Panc1 (cell line): Measurements from ENCODE around the gene TADA2B. TPM values are rescaled to one million over a fixed set of nuclear protein-coding genes. Genes with fewer than 3 reads are reported as not detected.

Experiments
- ATAC-seq: fragments of 200-7000 bp; cut with Tn5 transposase; 2 replicates; pipeline ENCODE4 v1.9.1; 2020; ENCODE audit warnings: mild to moderate bottlenecking, moderate library complexity
- BruUV-seq: library from RNA; stranded (reverse); fragments of 400-500 nt; replicated peaks from 2 replicates; lab custom pipeline; 2021; lab: Mats Ljungman, UMichigan
- CTCF ChIA-PET: fragments of 300-600 bp; sonication (Branson Sonifier 250); formaldehyde crosslinking; loops from one replicate; lab custom pipeline; 2022; ENCODE audit warnings: antibody characterized with exemption; lab: Charles Lee
- POLR2A ChIA-PET: fragments of 300-600 bp; sonication (Branson Sonifier 250); formaldehyde crosslinking; loops from one replicate; lab custom pipeline; 2022; ENCODE audit warnings: antibody characterized with exemption; lab: Charles Lee
- DNase-seq: peaks from one replicate; pipeline ENCODE4 v3.0.0-alpha.2; 2010; ENCODE audit warnings: low read depth, low spot score
- H3K27ac ChIP-seq: 2 replicates; pipeline ENCODE4 v1.5.1; 2011; ENCODE audit warnings: mild to moderate bottlenecking, low read length, inconsistent platforms
- H3K27me3 ChIP-seq: fragments of 200-500 bp; sonication (Bioruptor generic); 2 replicates; pipeline ENCODE4 v1.6.0; 2014; ENCODE audit warnings: low read length, inconsistent platforms; ENCODE audit not compliant: control insufficient read depth, insufficient read depth
- H3K36me3 ChIP-seq: fragments of 200-500 bp; sonication (Bioruptor generic); 2 replicates; pipeline ENCODE4 v1.5.1; 2014; ENCODE audit warnings: inconsistent platforms, mild to moderate bottlenecking, low read length, moderate library complexity; ENCODE audit not compliant: control insufficient read depth, insufficient read depth
- H3K4me1 ChIP-seq: 2 replicates; pipeline ENCODE4 v1.5.1; 2011; ENCODE audit warnings: inconsistent platforms, mild to moderate bottlenecking, low read length, moderate library complexity; ENCODE audit not compliant: control insufficient read depth, insufficient read depth
- H3K4me3 ChIP-seq, 2 experiments: 2 replicates each; pipeline ENCODE4 v1.5.1; 2011 to 2012; ENCODE audit warnings: low read depth in 2 of 2, low read length in 2 of 2, mild to moderate bottlenecking in 2 of 2, inconsistent platforms in 1 of 2, moderate library complexity in 1 of 2
- H3K9me3 ChIP-seq: fragments of 200-500 bp; sonication (Bioruptor generic); 2 replicates; pipeline ENCODE4 v1.5.1; 2014; ENCODE audit warnings: low read depth, mild to moderate bottlenecking, inconsistent platforms, low read length, moderate library complexity; ENCODE audit not compliant: control insufficient read depth, insufficient read depth
- POLR2AphosphoS5 ChIP-seq: IDR thresholded peaks from 2 replicates; pipeline ENCODE4 v1.6.1; 2012; ENCODE audit warnings: mild to moderate bottlenecking, low read depth, low read length, moderate library complexity
- SIN3A ChIP-seq: IDR thresholded peaks from 2 replicates; pipeline ENCODE4 v1.6.1; 2012; ENCODE audit warnings: low read depth, mild to moderate bottlenecking, low read length, moderate library complexity, borderline replicate concordance; ENCODE audit not compliant: insufficient read depth
- TCF7L2 ChIP-seq: IDR thresholded peaks from 2 replicates; pipeline ENCODE4 v1.6.1; 2011; ENCODE audit warnings: mild to moderate bottlenecking, low read depth, low read length, inconsistent platforms
- in situ Hi-C: cut with HindIII; loops from 2 replicates; pipeline ENCODE4 v1.10.0; 2016; ENCODE audit warnings: low sequenced_read_pairs, low pct_unique_long_range_greater_than_20kb
- intact Hi-C: fragments of 100-400 bp; cut with micrococcal nuclease; formaldehyde crosslinking; loops from one replicate; pipeline ENCODE4 v1.10.0; 2022; ENCODE audit not compliant: unreplicated experiment
- total RNA-seq: library from RNA; stranded (reverse); gene quantifications from one replicate; pipeline ENCODE4 v1.2.1, GENCODE V29; 2021; ENCODE audit not compliant: unreplicated experiment
- TF ChIP-seq, protein P1 (sequence below), 2 experiments: IDR thresholded peaks; 2 replicates each; pipeline ENCODE4 v1.6.1; 2011 to 2012; ENCODE audit warnings: low read depth in 2 of 2, control low read depth in 1 of 2, low read length in 1 of 2, mild to moderate bottlenecking in 1 of 2, moderate library complexity in 1 of 2; ENCODE audit not compliant: insufficient read depth in 1 of 2
- TF ChIP-seq, protein P2 (sequence below): fragments of 450-650 bp; IDR thresholded peaks from 2 replicates; pipeline ENCODE4 v1.5.1; 2017; ENCODE audit warnings: mild to moderate bottlenecking

Gene TADA2B
- total RNA-seq, 1 experiment from 2014 or later: 17.6 TPM

DNA sequence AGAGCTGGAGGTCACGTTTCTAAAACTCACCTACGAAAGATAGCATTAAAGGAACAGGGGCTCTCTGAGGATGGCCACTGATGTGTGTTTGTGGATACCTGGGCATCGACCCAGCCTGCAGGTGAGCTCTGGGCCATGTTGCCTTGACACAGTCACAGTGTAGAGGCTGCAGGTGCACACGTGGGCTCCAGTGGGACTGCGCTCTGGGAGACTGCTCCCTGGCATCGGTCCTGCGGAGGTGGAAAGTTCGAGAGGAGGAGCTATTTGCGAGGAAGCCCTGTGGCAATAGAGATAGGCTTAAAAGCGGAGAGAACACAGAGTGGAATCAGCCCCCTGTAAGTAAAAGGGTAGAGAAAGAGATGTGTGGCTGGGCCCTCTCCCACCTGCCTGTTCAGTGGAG lies 12.3 kb upstream of the TADA2B start:
- ChIA-PET POLR2A (no interaction called here), CTCF (no interaction called here)
- Histone ChIP-seq H3K4me3 (no peak overlapping the region), H3K9me3 (no peaks in the 10 kb centered on the region), H3K36me3 (no peaks in the 10 kb centered on the region; the same call in 1 of the 2 replicates), H3K27ac (no peak overlapping the region), H3K4me1 (peaks cover 38% of the 10 kb centered on the region), H3K27me3 (no peaks in the 10 kb centered on the region)
- in situ Hi-C loops: no loop called here
- no peak for ATAC-seq
- TF ChIP-seq SIN3A: no peak
- TF ChIP-seq TCF7L2: no peak
- TF ChIP-seq POLR2AphosphoS5: no peak
- TF ChIP-seq, protein P1, sequence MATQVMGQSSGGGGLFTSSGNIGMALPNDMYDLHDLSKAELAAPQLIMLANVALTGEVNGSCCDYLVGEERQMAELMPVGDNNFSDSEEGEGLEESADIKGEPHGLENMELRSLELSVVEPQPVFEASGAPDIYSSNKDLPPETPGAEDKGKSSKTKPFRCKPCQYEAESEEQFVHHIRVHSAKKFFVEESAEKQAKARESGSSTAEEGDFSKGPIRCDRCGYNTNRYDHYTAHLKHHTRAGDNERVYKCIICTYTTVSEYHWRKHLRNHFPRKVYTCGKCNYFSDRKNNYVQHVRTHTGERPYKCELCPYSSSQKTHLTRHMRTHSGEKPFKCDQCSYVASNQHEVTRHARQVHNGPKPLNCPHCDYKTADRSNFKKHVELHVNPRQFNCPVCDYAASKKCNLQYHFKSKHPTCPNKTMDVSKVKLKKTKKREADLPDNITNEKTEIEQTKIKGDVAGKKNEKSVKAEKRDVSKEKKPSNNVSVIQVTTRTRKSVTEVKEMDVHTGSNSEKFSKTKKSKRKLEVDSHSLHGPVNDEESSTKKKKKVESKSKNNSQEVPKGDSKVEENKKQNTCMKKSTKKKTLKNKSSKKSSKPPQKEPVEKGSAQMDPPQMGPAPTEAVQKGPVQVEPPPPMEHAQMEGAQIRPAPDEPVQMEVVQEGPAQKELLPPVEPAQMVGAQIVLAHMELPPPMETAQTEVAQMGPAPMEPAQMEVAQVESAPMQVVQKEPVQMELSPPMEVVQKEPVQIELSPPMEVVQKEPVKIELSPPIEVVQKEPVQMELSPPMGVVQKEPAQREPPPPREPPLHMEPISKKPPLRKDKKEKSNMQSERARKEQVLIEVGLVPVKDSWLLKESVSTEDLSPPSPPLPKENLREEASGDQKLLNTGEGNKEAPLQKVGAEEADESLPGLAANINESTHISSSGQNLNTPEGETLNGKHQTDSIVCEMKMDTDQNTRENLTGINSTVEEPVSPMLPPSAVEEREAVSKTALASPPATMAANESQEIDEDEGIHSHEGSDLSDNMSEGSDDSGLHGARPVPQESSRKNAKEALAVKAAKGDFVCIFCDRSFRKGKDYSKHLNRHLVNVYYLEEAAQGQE (IDR thresholded peaks at IDR 0.05; ENCODE audit: insufficient read depth in 1 of 2, low read depth in 2 of 2, low read length in 1 of 2): no peak
- TF ChIP-seq, protein P2, sequence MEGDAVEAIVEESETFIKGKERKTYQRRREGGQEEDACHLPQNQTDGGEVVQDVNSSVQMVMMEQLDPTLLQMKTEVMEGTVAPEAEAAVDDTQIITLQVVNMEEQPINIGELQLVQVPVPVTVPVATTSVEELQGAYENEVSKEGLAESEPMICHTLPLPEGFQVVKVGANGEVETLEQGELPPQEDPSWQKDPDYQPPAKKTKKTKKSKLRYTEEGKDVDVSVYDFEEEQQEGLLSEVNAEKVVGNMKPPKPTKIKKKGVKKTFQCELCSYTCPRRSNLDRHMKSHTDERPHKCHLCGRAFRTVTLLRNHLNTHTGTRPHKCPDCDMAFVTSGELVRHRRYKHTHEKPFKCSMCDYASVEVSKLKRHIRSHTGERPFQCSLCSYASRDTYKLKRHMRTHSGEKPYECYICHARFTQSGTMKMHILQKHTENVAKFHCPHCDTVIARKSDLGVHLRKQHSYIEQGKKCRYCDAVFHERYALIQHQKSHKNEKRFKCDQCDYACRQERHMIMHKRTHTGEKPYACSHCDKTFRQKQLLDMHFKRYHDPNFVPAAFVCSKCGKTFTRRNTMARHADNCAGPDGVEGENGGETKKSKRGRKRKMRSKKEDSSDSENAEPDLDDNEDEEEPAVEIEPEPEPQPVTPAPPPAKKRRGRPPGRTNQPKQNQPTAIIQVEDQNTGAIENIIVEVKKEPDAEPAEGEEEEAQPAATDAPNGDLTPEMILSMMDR: no peak
- DNase-seq: no peak
- TSS peak; percentile 74 for BruUV-seq
- intact Hi-C loops: no loop called here

DNA sequence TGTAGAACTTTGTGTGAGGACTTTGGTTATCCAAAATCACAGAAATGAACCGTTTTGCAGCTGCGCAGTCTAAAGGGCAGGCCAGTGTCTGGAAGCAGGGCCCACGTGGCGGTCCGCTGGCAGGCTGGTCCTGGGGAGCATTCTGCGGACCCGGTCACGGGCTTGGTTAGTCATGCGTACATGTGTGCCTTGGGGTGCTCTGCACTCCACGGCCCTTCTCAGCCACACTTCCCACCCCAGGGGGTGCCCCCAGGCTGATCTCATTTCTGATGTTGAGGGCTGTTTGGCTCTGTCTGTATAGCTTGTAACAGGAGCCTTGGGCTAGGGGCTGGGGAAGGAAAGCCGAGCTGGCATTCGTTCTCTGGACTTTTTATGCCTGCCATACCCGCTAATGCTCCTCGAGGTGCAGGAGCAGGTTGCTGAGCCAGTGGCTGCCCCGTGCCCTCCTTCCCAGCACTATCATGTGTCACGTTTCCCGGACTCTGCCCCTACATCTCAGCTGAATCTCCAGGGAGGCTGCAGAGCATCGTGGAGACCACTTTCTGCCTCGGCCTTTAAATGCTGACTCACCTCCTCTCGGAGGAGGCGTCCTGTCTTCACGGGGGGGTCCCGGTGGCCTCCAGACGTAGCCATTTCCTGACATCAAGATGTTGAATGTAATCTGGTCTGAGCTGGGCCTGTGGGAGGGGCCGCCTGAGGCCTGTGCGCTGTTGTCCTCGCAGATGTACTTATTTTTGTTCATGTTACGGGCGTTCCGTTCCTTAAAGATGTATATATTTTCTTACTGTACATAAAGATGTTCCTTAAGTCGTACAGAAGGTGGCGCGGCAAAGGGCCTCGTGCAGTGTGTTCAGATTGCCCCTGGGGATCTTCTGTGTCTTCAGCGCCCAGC lies 11.4 kb upstream of the TADA2B start:
- Histone ChIP-seq H3K4me1 (peaks cover 43% of the 10 kb centered on the region), H3K27ac (peak overlapping the region; percentile 76), H3K36me3 (no peaks in the 10 kb centered on the region; the same call in 1 of the 2 replicates), H3K27me3 (no peaks in the 10 kb centered on the region), H3K9me3 (no peaks in the 10 kb centered on the region), H3K4me3 (no peak overlapping the region)
- ChIA-PET POLR2A (no interaction called here), CTCF (no interaction called here)
- intact Hi-C loops (no loop called here), in situ Hi-C loops (no loop called here)
- TF ChIP-seq TCF7L2 (no peak), SIN3A (no peak), POLR2AphosphoS5 (no peak)
- TF ChIP-seq, protein P2: no peak
- TF ChIP-seq, protein P1 (IDR thresholded peaks at IDR 0.05; ENCODE audit: insufficient read depth in 1 of 2, low read depth in 2 of 2, low read length in 1 of 2): no peak
- DNase-seq: no peak
- BruUV-seq: no TSS peak
- ATAC-seq: no peak
